H9 (cell line): ENCODE data around the gene RNF220. TPM values are rescaled to one million over a fixed set of nuclear protein-coding genes. Genes with fewer than 3 reads are reported as not detected.

Source experiments
- DNase-seq: peaks from one replicate; pipeline ENCODE4 v3.0.0-alpha.2; 2017
- H2AFZ ChIP-seq: one replicate; pipeline ENCODE4 v1.6.1; 2013; ENCODE audit warnings: mild to moderate bottlenecking, low read length, control low read depth, moderate library complexity
- H2AK5ac ChIP-seq: 2 replicates; pipeline ENCODE4 v1.6.1; 2013; ENCODE audit warnings: low read length, control low read depth, mixed read lengths; ENCODE audit not compliant: insufficient read length
- H2BK120ac ChIP-seq: one replicate; pipeline ENCODE4 v1.6.1; 2013; ENCODE audit warnings: low read depth, mild to moderate bottlenecking, low read length, control low read depth, inconsistent platforms; ENCODE audit not compliant: poor library complexity, severe bottlenecking
- H2BK12ac ChIP-seq: 2 replicates; pipeline ENCODE4 v1.6.1; 2013; ENCODE audit warnings: low read length, control low read depth, mixed read lengths, low read depth; ENCODE audit not compliant: insufficient read length
- H2BK15ac ChIP-seq: 2 replicates; pipeline ENCODE4 v1.6.1; 2013; ENCODE audit warnings: low read depth, low read length, control low read depth
- H2BK20ac ChIP-seq: one replicate; pipeline ENCODE4 v1.6.1; 2013; ENCODE audit warnings: low read depth, mild to moderate bottlenecking, low read length, control low read depth, inconsistent platforms; ENCODE audit not compliant: poor library complexity, severe bottlenecking
- H2BK5ac ChIP-seq: 2 replicates; pipeline ENCODE4 v1.6.1; 2013; ENCODE audit warnings: low read length, control low read depth, mixed read lengths; ENCODE audit not compliant: insufficient read length
- H3K14ac ChIP-seq: 2 replicates; pipeline ENCODE4 v1.6.1; 2013; ENCODE audit warnings: low read length, control low read depth; ENCODE audit not compliant: insufficient read depth
- H3K18ac ChIP-seq: 2 replicates; pipeline ENCODE4 v1.6.1; 2013; ENCODE audit warnings: low read depth, mild to moderate bottlenecking, mixed read lengths, low read length, control low read depth; ENCODE audit not compliant: insufficient read length
- H3K23ac ChIP-seq: 2 replicates; pipeline ENCODE4 v1.6.1; 2013; ENCODE audit warnings: low read length, control low read depth, mixed read lengths, low read depth; ENCODE audit not compliant: insufficient read length
- H3K23me2 ChIP-seq: 2 replicates; pipeline ENCODE4 v1.6.1; 2013; ENCODE audit warnings: low read depth, mild to moderate bottlenecking, mixed read lengths, low read length, control low read depth; ENCODE audit not compliant: insufficient read length, poor library complexity, severe bottlenecking
- H3K27ac ChIP-seq: 2 replicates; pipeline ENCODE4 v1.5.1; 2013; ENCODE audit warnings: low read length, control low read depth, mixed read lengths, low read depth; ENCODE audit not compliant: insufficient read length
- H3K27me3 ChIP-seq: 2 replicates; pipeline ENCODE4 v1.6.1; 2013; ENCODE audit warnings: low read length, control low read depth, inconsistent platforms; ENCODE audit not compliant: insufficient read depth
- H3K4ac ChIP-seq: 2 replicates; pipeline ENCODE4 v1.6.1; 2013; ENCODE audit warnings: low read depth, mild to moderate bottlenecking, control low read depth, inconsistent platforms, low read length, moderate library complexity
- H3K4me1 ChIP-seq: 2 replicates; pipeline ENCODE4 v1.6.1; 2013; ENCODE audit warnings: low read length, control low read depth, inconsistent platforms; ENCODE audit not compliant: insufficient read depth
- H3K4me2 ChIP-seq: 2 replicates; pipeline ENCODE4 v1.6.1; 2013; ENCODE audit warnings: low read length, control low read depth, mixed read lengths; ENCODE audit not compliant: insufficient read length, insufficient read depth
- H3K56ac ChIP-seq: 2 replicates; pipeline ENCODE4 v1.6.1; 2013; ENCODE audit warnings: low read depth, mild to moderate bottlenecking, mixed read lengths, low read length, control low read depth; ENCODE audit not compliant: insufficient read length
- H3K79me1 ChIP-seq: 2 replicates; pipeline ENCODE4 v1.6.1; 2013; ENCODE audit warnings: low read depth, mild to moderate bottlenecking, moderate library complexity, low read length, control low read depth, inconsistent platforms; ENCODE audit not compliant: insufficient read depth, poor library complexity, severe bottlenecking
- H3K79me2 ChIP-seq: 2 replicates; pipeline ENCODE4 v1.6.1; 2013; ENCODE audit warnings: low read length, control low read depth, inconsistent platforms; ENCODE audit not compliant: insufficient read depth
- H3K9ac ChIP-seq: 2 replicates; pipeline ENCODE4 v1.6.1; 2013; ENCODE audit warnings: low read length, control low read depth, mixed read lengths; ENCODE audit not compliant: insufficient read length; ENCODE audit errors: extremely low read depth
- H3K9me3 ChIP-seq: one replicate; pipeline ENCODE4 v1.6.1; 2013; ENCODE audit warnings: low read depth, low read length, inconsistent platforms; ENCODE audit not compliant: control insufficient read depth
- H3T11ph ChIP-seq: one replicate; pipeline ENCODE4 v1.6.1; 2013; ENCODE audit warnings: mild to moderate bottlenecking, low read length, control low read depth, inconsistent platforms
- H4K20me1 ChIP-seq: one replicate; pipeline ENCODE4 v1.6.1; 2013; ENCODE audit not compliant: control insufficient read depth, insufficient read length, insufficient read depth
- H4K5ac ChIP-seq: 2 replicates; pipeline ENCODE4 v1.6.1; 2013; ENCODE audit warnings: low read depth, mild to moderate bottlenecking, mixed read lengths, low read length, control low read depth; ENCODE audit not compliant: insufficient read length
- H4K8ac ChIP-seq: replicated peaks from 2 replicates; pipeline ENCODE4 v1.6.1; 2013; ENCODE audit warnings: low read length, control low read depth, mixed read lengths, low read depth; ENCODE audit not compliant: insufficient read length
- H4K91ac ChIP-seq: 2 replicates; pipeline ENCODE4 v1.6.1; 2013; ENCODE audit warnings: low read depth, mild to moderate bottlenecking, moderate library complexity, mixed read lengths, low read length, control low read depth; ENCODE audit not compliant: insufficient read length
- H3K27ac Mint-ChIP-seq, 3 experiments: 2 replicates in 2 of 3; 3 replicates in 1 of 3; pipeline ENCODE4 v1.8.0; 2020 to 2021; ENCODE audit warnings: mixed read lengths in 3 of 3, mild to moderate bottlenecking in 1 of 3, moderate library complexity in 1 of 3
- H3K27me3 Mint-ChIP-seq: 2 replicates; pipeline ENCODE4 v1.8.0; 2021; ENCODE audit warnings: low read depth, mild to moderate bottlenecking, moderate library complexity, mixed read lengths
- H3K36me3 Mint-ChIP-seq, 3 experiments: 2 replicates in 2 of 3; 3 replicates in 1 of 3; pipeline ENCODE4 v1.8.0; 2020 to 2021; ENCODE audit warnings: low read depth in 3 of 3, mixed read lengths in 3 of 3; ENCODE audit not compliant: insufficient read depth in 1 of 3
- H3K4me1 Mint-ChIP-seq, 2 experiments: 2 replicates each; pipeline ENCODE4 v1.8.0; 2020; ENCODE audit warnings: mixed read lengths in 2 of 2
- H3K4me3 Mint-ChIP-seq, 2 experiments: 2 replicates in 1 of 2; 3 replicates in 1 of 2; pipeline ENCODE4 v1.8.0; 2020 to 2021; ENCODE audit warnings: mild to moderate bottlenecking in 2 of 2, mixed read lengths in 2 of 2, moderate library complexity in 1 of 2
- H3K9me3 Mint-ChIP-seq, 2 experiments: 2 replicates in 1 of 2; 3 replicates in 1 of 2; pipeline ENCODE4 v1.8.0; 2020; ENCODE audit warnings: mild to moderate bottlenecking in 2 of 2, mixed read lengths in 2 of 2, moderate library complexity in 1 of 2
- whole genome bisulfite sequencing: extraction: QIAGEN DNeasy Blood & Tissue Kit; methylation state at CpG from one replicate; pipeline ENCODE4 v1.1.7; 2013; ENCODE audit warnings: missing lambda C conversion rate, low lambda C conversion rate, mixed read lengths; ENCODE audit not compliant: insufficient read length; ENCODE audit errors: extremely low coverage; 5-methylcytosine and 5-hydroxymethylcytosine counted together
- total RNA-seq: library from RNA; stranded (reverse); gene quantifications from 2 replicates; pipeline ENCODE4 v1.2.1, GENCODE V29; 2021
- TF ChIP-seq, protein P1 (sequence below): fragments of 200-600 bp; sonication (generic); conservative IDR thresholded peaks from 3 replicates; pipeline ENCODE4 v1.8.0; 2021; ENCODE audit warnings: antibody characterized with exemption, mild to moderate bottlenecking

Gene RNF220
- total RNA-seq, 1 experiment from 2014 or later = 109 TPM

DNA sequence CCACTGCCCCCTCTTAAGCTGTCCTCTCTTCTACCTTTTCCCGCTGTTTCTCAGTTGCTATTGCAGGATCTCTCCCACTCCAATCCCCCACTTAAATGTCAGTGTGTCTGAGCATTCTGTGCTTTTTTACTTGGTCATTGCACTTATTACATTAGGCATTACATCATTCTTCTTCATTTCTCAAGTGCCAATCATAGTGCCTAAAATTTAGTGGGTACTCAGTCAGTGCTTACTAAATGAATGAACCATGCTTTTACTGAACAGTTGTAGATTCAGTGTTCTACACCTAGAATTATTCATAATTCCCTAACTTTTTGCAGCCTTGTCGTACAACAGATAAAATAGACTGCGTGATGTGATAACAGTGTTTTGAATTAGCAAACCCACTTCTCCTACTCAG is 288.8 kb downstream of the RNF220 start:
- Histone ChIP-seq H3T11ph (no peak overlapping the region), H3K23me2 (no peaks in the 10 kb centered on the region), H3K27me3 (no peaks in the 10 kb centered on the region), H2BK20ac (no peak overlapping the region), H2BK15ac (no peak overlapping the region), H3K27ac (no peak overlapping the region), H3K79me1 (no peaks in the 10 kb centered on the region), H2BK12ac (no peak overlapping the region), H3K9ac (no peak overlapping the region), H4K5ac (no peak overlapping the region), H2BK120ac (no peak overlapping the region), H4K91ac (no peak overlapping the region), H3K4me2 (no peak overlapping the region), H2BK5ac (no peak overlapping the region), H3K4me1 (peaks cover 2% of the 10 kb centered on the region; the same call in 1 of the 2 replicates), H3K4ac (no peak overlapping the region), H4K8ac (no peak overlapping the region), H4K20me1 (no peaks in the 10 kb centered on the region), H3K9me3 (no peaks in the 10 kb centered on the region), H3K56ac (no peak overlapping the region), H2AFZ (no peak overlapping the region), H3K23ac (no peak overlapping the region), H3K18ac (no peak overlapping the region), H2AK5ac (no peak overlapping the region), H3K79me2 (no peaks in the 10 kb centered on the region), H3K14ac (no peak overlapping the region)
- TF ChIP-seq, protein P1, sequence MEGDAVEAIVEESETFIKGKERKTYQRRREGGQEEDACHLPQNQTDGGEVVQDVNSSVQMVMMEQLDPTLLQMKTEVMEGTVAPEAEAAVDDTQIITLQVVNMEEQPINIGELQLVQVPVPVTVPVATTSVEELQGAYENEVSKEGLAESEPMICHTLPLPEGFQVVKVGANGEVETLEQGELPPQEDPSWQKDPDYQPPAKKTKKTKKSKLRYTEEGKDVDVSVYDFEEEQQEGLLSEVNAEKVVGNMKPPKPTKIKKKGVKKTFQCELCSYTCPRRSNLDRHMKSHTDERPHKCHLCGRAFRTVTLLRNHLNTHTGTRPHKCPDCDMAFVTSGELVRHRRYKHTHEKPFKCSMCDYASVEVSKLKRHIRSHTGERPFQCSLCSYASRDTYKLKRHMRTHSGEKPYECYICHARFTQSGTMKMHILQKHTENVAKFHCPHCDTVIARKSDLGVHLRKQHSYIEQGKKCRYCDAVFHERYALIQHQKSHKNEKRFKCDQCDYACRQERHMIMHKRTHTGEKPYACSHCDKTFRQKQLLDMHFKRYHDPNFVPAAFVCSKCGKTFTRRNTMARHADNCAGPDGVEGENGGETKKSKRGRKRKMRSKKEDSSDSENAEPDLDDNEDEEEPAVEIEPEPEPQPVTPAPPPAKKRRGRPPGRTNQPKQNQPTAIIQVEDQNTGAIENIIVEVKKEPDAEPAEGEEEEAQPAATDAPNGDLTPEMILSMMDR = no peak
- Mint-ChIP-seq H3K9me3 (no peaks in the 10 kb centered on the region), H3K4me1 (peaks cover 9 to 10% of the 10 kb centered on the region in 2 experiments), H3K36me3 (no peaks in the 10 kb centered on the region), H3K4me3 (no peak overlapping the region), H3K27ac (no peak overlapping the region; a peak in 1 of 7 replicates), H3K27me3 (peaks cover 5% of the 10 kb centered on the region)
- no CpG with 5 or more reads among the region's 3 CpGs for WGBS
- no peak for DNase-seq
